Osteocyte (in vitro differentiated cells): ENCODE measurements around the gene ENG. TPM values are rescaled to one million over a fixed set of nuclear protein-coding genes. Genes with fewer than 3 reads are reported as not detected.

Experiments
- DNase-seq: peaks from one replicate; pipeline ENCODE4 v3.0.0; 2021; ENCODE audit warnings: mixed read lengths; ENCODE audit not compliant: unreplicated experiment; ENCODE audit errors: extremely low spot score
- H3K27ac Mint-ChIP-seq: one replicate; pipeline ENCODE4 v1.8.0; 2021; ENCODE audit warnings: mild to moderate bottlenecking, mixed read lengths; ENCODE audit not compliant: unreplicated experiment
- H3K27me3 Mint-ChIP-seq: one replicate; pipeline ENCODE4 v1.8.0; 2021; ENCODE audit warnings: mixed read lengths; ENCODE audit not compliant: unreplicated experiment
- H3K36me3 Mint-ChIP-seq: one replicate; pipeline ENCODE4 v1.8.0; 2021; ENCODE audit warnings: mixed read lengths; ENCODE audit not compliant: unreplicated experiment
- H3K4me1 Mint-ChIP-seq: one replicate; pipeline ENCODE4 v1.8.0; 2021; ENCODE audit warnings: mixed read lengths; ENCODE audit not compliant: unreplicated experiment
- H3K4me3 Mint-ChIP-seq: one replicate; pipeline ENCODE4 v1.8.0; 2021; ENCODE audit warnings: mild to moderate bottlenecking, moderate library complexity, mixed read lengths; ENCODE audit not compliant: unreplicated experiment
- H3K9me3 Mint-ChIP-seq: one replicate; pipeline ENCODE4 v1.8.0; 2021; ENCODE audit warnings: mixed read lengths; ENCODE audit not compliant: unreplicated experiment
- total RNA-seq: library from RNA; stranded (reverse); gene quantifications from 2 replicates; pipeline ENCODE4 v1.2.1, GENCODE V29; 2021
- TF ChIP-seq, protein P1 (sequence below): fragments of 200-600 bp; sonication (generic); IDR thresholded peaks from 2 replicates; pipeline ENCODE4 v1.5.0; 2021; ENCODE audit warnings: antibody characterized with exemption, mild to moderate bottlenecking, moderate library complexity

The ENG gene
- total RNA-seq, 1 donor from 2014 or later: 143 TPM

DNA sequence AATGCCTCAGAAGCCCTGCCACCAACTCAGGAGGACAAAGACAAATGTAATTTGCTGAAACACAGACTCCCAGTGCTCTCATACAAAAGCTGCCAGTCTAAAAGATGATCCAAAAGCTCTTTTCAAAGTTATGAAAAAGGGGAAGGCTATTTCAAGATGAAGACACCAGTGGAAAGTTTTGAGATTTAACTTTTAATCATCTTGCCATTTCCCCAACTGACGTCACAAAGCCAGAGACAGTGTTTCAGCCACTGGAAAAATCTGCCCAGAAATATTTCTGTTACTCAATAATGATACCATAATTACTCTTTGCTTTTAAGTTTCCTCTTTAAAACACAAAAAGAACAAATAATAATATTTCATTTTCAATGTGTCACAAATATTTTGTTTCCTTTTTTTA, 20.9 kb downstream of the ENG start:
- TF ChIP-seq, protein P1, sequence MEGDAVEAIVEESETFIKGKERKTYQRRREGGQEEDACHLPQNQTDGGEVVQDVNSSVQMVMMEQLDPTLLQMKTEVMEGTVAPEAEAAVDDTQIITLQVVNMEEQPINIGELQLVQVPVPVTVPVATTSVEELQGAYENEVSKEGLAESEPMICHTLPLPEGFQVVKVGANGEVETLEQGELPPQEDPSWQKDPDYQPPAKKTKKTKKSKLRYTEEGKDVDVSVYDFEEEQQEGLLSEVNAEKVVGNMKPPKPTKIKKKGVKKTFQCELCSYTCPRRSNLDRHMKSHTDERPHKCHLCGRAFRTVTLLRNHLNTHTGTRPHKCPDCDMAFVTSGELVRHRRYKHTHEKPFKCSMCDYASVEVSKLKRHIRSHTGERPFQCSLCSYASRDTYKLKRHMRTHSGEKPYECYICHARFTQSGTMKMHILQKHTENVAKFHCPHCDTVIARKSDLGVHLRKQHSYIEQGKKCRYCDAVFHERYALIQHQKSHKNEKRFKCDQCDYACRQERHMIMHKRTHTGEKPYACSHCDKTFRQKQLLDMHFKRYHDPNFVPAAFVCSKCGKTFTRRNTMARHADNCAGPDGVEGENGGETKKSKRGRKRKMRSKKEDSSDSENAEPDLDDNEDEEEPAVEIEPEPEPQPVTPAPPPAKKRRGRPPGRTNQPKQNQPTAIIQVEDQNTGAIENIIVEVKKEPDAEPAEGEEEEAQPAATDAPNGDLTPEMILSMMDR: no peak
- no peak for DNase-seq
- Mint-ChIP-seq H3K36me3 (peaks cover 11% of the 10 kb centered on the region), H3K27ac (peak overlapping the region; percentile 64), H3K9me3 (no peaks in the 10 kb centered on the region), H3K4me1 (peaks cover 61% of the 10 kb centered on the region), H3K27me3 (no peaks in the 10 kb centered on the region), H3K4me3 (no peak overlapping the region)

- no peak overlapping the region for H3K4me3 Mint-ChIP-seq
- H3K9me3 Mint-ChIP-seq: no peaks in the 10 kb centered on the region
- H3K27ac Mint-ChIP-seq: peak overlapping the region; percentile 67
- peaks cover 12% of the 10 kb centered on the region for H3K36me3 Mint-ChIP-seq
- TF ChIP-seq, protein P1: no peak
- H3K4me1 Mint-ChIP-seq: peaks cover 54% of the 10 kb centered on the region
- H3K27me3 Mint-ChIP-seq: no peaks in the 10 kb centered on the region
- no peak for DNase-seq
Measured at GRCh38 chr9:127832248-127832647, 22.2 kb downstream of the ENG start.

GRCh38 chr9:127829205-127829906, 25.1 kb downstream of the ENG start:
- no peak for DNase-seq
- TF ChIP-seq, protein P1: no peak
- H3K36me3 Mint-ChIP-seq: peaks cover 19% of the 10 kb centered on the region
- H3K27ac Mint-ChIP-seq: peak overlapping the region; percentile 92
- peaks cover 37% of the 10 kb centered on the region for H3K4me1 Mint-ChIP-seq
- no peaks in the 10 kb centered on the region for H3K9me3 Mint-ChIP-seq
- no peaks in the 10 kb centered on the region for H3K27me3 Mint-ChIP-seq
- peak overlapping the region; percentile 49 for H3K4me3 Mint-ChIP-seq

DNA sequence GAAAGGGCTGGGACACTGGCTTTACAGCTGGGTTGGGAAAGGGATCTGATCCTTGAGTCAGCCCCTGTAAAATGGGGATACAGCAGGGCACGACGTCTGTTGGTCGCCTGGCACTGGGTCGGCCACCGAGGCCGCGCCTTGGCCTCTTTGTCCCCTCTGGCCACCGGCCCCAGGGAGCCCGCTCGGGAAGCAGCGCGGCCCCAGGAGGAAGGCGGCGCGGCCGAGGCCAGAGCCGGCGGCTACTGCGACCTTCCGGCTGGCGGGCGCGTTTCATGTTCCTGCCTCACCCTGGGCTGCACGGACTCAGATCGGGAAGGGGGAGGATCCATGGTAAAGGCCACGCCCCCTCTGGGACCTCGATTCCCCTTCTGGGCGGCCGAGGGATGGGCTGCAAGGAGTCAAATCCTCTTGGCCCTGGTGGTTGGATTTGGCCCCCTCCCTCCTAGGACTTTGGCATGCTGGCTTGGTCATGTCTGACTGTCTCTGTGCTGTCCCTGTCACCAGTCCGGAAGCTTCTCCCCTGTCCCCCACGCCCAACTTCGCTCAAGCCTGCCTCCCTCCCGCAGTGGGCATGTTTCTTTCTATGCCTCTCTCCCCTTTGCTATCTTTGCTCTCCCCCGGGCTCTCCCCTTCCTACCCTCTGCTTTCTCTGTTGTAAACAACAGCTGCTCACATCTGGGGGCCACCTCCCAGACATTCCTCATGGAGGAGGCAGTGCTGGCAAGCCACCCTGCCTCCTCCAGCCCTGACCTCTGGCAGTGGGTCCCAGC, 26.0 kb downstream of the ENG start:
- TF ChIP-seq, protein P1: no peak
- Mint-ChIP-seq H3K4me1 (peaks cover 34% of the 10 kb centered on the region), H3K36me3 (peaks cover 23% of the 10 kb centered on the region), H3K9me3 (no peaks in the 10 kb centered on the region), H3K27me3 (no peaks in the 10 kb centered on the region), H3K27ac (peak overlapping the region; percentile 92), H3K4me3 (peak overlapping the region; percentile 49)
- DNase-seq: no peak

GRCh38 chr9:127826253-127826913, 28.1 kb downstream of the ENG start:
- Mint-ChIP-seq H3K4me3 (no peak overlapping the region), H3K27me3 (no peaks in the 10 kb centered on the region), H3K27ac (no peak overlapping the region), H3K36me3 (peaks cover 21% of the 10 kb centered on the region), H3K4me1 (peaks cover 26% of the 10 kb centered on the region), H3K9me3 (no peaks in the 10 kb centered on the region)
- TF ChIP-seq, protein P1: no peak
- DNase-seq: no peak
